Psoas muscle (tissue), 8 donors: ENCODE results near the gene LRIG2. TPM values are rescaled to one million over a fixed set of nuclear protein-coding genes. Genes with fewer than 3 reads are reported as not detected.

ENCODE experiments used
- ATAC-seq, 4 donors: fragments of 200-7000 bp; cut with Tn5 transposase; one replicate each; pipeline ENCODE4 v1.9.1; 2020; ENCODE audit warnings: moderate library complexity in 3 of 4, mild to moderate bottlenecking in 2 of 4
- DNase-seq, 2 donors: peaks; one replicate each; pipeline ENCODE4 v3.0.0-alpha.2; 2020
- H3K27ac ChIP-seq: fragments of 200-600 bp; one replicate; pipeline ENCODE4 v1.8.0; 2022
- H3K27me3 ChIP-seq, 3 donors: fragments of 200-600 bp in 1 of 3; one replicate each; pipeline versions ENCODE4 v1.6.1 to v1.8.0; 2013 to 2022; ENCODE audit warnings: low read length in 2 of 3, mild to moderate bottlenecking in 2 of 3, moderate library complexity in 1 of 3; ENCODE audit not compliant: insufficient read depth in 3 of 3
- H3K36me3 ChIP-seq, 2 donors: fragments of 200-600 bp in 1 of 2; one replicate each; pipeline versions ENCODE4 v1.6.1 to v1.8.0; 2013 to 2022; ENCODE audit warnings: low read depth in 1 of 2, mild to moderate bottlenecking in 1 of 2, moderate library complexity in 1 of 2; ENCODE audit not compliant: insufficient read depth in 1 of 2
- H3K4me1 ChIP-seq: fragments of 200-600 bp; one replicate; pipeline ENCODE4 v1.8.0; 2022
- H3K4me3 ChIP-seq: fragments of 200-600 bp; one replicate; pipeline ENCODE4 v1.8.0; 2022; ENCODE audit warnings: mild to moderate bottlenecking
- H3K9me3 ChIP-seq: fragments of 200-600 bp; one replicate; pipeline ENCODE4 v1.8.0; 2022
- WGBS, 3 donors: extraction: QIAGEN DNeasy Blood & Tissue Kit; methylation state at CpG; one replicate each; pipeline versions ENCODE4 v1.1.6 to v1.1.7; 2013; 5-methylcytosine and 5-hydroxymethylcytosine counted together
- intact Hi-C, 2 donors: fragments of 100-400 bp; cut with DNase I; formaldehyde crosslinking; loops; one replicate each; pipeline versions ENCODE4 v1.11.0 to v1.14.2; 2022
- polyA plus RNA-seq, 3 donors: library from polyadenylated mRNA; stranded (reverse); fragments of 200-250 nt; gene quantifications; one replicate each; pipeline ENCODE4 v1.2.3, GENCODE V29; 2013
- total RNA-seq, 4 donors: library from RNA; stranded (reverse); fragmentation: NEBNext Ultra II Directional in 2 of 4; extraction: Animal tissue kit (Norgen Biotek cat#: 25700) in 2 of 4; gene quantifications; one replicate each; pipeline versions ENCODE4 v1.2.1 to v1.2.4, GENCODE V29; 2021 to 2023
- TF ChIP-seq, protein P1 (sequence below): fragments of 200-600 bp; IDR thresholded peaks from one replicate; pipeline ENCODE4 v1.8.0; 2022; ENCODE audit warnings: antibody characterized with exemption
- donor health status: healthy with polysubstance abuse.
- donor health status: DM: no; HTN: no; CAD: no; lungs with moderate emphysema.
- donor health status: Bipolar disorder and iron deficiency.
- donor health status: healthy.
- donor health status: DM: yes; HTN: yes; CAD: no.
- donor health status: DM: no; HTN: no; CAD: no.
- donor health status: DM: no; HTN: no; CAD: no.
- donor health status: DM: yes; HTN: yes; CAD: no.

The LRIG2 gene
- total and polyA plus RNA-seq, 7 donors: 2.2 to 6.0 (median 3.4) TPM

GRCh38 chr1:113126207-113126606, 53.2 kb downstream of the LRIG2 start:
- no peak for DNase-seq
- no peaks in the 10 kb centered on the region for H3K9me3 ChIP-seq
- no peak overlapping the region for H3K27ac ChIP-seq
- no peak overlapping the region for H3K4me3 ChIP-seq
- 96 to 99% (median 96%) methylated on average over 2 of the region's 2 CpGs for WGBS, 3 donors
- H3K4me1 ChIP-seq: peaks cover 9% of the 10 kb centered on the region
- peaks cover 13 to 64% of the 10 kb centered on the region in 2 donors for H3K36me3 ChIP-seq
- TF ChIP-seq, protein P1, sequence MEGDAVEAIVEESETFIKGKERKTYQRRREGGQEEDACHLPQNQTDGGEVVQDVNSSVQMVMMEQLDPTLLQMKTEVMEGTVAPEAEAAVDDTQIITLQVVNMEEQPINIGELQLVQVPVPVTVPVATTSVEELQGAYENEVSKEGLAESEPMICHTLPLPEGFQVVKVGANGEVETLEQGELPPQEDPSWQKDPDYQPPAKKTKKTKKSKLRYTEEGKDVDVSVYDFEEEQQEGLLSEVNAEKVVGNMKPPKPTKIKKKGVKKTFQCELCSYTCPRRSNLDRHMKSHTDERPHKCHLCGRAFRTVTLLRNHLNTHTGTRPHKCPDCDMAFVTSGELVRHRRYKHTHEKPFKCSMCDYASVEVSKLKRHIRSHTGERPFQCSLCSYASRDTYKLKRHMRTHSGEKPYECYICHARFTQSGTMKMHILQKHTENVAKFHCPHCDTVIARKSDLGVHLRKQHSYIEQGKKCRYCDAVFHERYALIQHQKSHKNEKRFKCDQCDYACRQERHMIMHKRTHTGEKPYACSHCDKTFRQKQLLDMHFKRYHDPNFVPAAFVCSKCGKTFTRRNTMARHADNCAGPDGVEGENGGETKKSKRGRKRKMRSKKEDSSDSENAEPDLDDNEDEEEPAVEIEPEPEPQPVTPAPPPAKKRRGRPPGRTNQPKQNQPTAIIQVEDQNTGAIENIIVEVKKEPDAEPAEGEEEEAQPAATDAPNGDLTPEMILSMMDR: no peak
- no peaks in the 10 kb centered on the region for H3K27me3 ChIP-seq
- ATAC-seq: no peak
- intact Hi-C loops: no loop called here

- intact Hi-C loops: no loop called here
- Histone ChIP-seq H3K27me3 (no peaks in the 10 kb centered on the region), H3K9me3 (no peaks in the 10 kb centered on the region), H3K4me1 (peaks cover 9% of the 10 kb centered on the region), H3K36me3 (peaks cover 13 to 54% of the 10 kb centered on the region in 2 donors), H3K27ac (no peak overlapping the region), H3K4me3 (no peak overlapping the region)
- DNase-seq (no peak), ATAC-seq (no peak)
- TF ChIP-seq, protein P1: no peak
- 85 to 95% (median 95%) methylated on average over 2 of the region's 2 CpGs for WGBS, 3 donors
These were observed 55.1 kb downstream of the LRIG2 start for GRCh38 chr1:113128116-113128515.

GRCh38 chr1:113129529-113130185, 56.7 kb downstream of the LRIG2 start:
- ATAC-seq (no peak), DNase-seq (no peak)
- WGBS, 3 donors: 91 to 96% (median 92%) methylated on average over 6 of the region's 6 CpGs
- peaks cover 1% of the 10 kb centered on the region for H3K4me1 ChIP-seq
- H3K4me3 ChIP-seq: no peak overlapping the region
- intact Hi-C loops: no loop called here
- no peaks in the 10 kb centered on the region for H3K27me3 ChIP-seq
- TF ChIP-seq, protein P1: no peak
- H3K36me3 ChIP-seq: peaks cover 9 to 44% of the 10 kb centered on the region in 2 donors
- no peak overlapping the region for H3K27ac ChIP-seq
- H3K9me3 ChIP-seq: no peaks in the 10 kb centered on the region

DNA sequence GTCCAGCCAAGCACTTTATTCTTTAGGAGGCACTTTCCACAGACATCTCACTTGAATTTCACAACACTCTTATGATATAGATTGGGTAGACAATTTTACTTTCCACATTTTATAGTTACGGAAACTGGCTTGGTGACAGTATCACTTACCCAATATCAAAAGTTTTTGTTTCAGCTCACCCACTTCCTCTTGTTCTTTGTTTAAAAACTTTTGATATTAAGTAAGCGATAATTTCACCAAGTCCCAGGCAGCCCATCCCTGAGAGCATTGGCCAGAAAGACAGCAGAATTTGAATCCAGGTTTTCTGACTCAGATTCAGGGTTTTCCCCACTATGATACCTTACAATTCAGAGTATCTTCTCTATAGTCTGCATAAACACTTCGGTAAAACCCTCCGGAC, 60.0 kb downstream of the LRIG2 start:
- no peaks in the 10 kb centered on the region for H3K9me3 ChIP-seq
- TF ChIP-seq, protein P1: no peak
- no peak overlapping the region for H3K27ac ChIP-seq
- DNase-seq (no peak), ATAC-seq (no peak)
- no peaks in the 10 kb centered on the region for H3K4me1 ChIP-seq
- no peak overlapping the region for H3K4me3 ChIP-seq
- H3K27me3 ChIP-seq: no peaks in the 10 kb centered on the region
- 83 to 95% (median 94%) methylated on average over 4 of the region's 4 CpGs for WGBS, 3 donors
- intact Hi-C loops: no loop called here
- H3K36me3 ChIP-seq: peaks cover 0 to 19% of the 10 kb centered on the region in 2 donors

- Histone ChIP-seq H3K36me3 (peaks cover 0 to 15% of the 10 kb centered on the region in 2 donors), H3K27ac (no peak overlapping the region), H3K27me3 (no peaks in the 10 kb centered on the region), H3K4me3 (no peak overlapping the region), H3K4me1 (no peaks in the 10 kb centered on the region), H3K9me3 (no peaks in the 10 kb centered on the region)
- intact Hi-C loops: no loop called here
- ATAC-seq: no peak
- TF ChIP-seq, protein P1: no peak
- 78 to 86% (median 82%) methylated on average over 2 of the region's 2 CpGs for WGBS, 3 donors
- DNase-seq: no peak
These were observed 60.8 kb downstream of the LRIG2 start for GRCh38 chr1:113133759-113134158.
